Measurements from ENCODE around the gene RASSF1.

DNA sequence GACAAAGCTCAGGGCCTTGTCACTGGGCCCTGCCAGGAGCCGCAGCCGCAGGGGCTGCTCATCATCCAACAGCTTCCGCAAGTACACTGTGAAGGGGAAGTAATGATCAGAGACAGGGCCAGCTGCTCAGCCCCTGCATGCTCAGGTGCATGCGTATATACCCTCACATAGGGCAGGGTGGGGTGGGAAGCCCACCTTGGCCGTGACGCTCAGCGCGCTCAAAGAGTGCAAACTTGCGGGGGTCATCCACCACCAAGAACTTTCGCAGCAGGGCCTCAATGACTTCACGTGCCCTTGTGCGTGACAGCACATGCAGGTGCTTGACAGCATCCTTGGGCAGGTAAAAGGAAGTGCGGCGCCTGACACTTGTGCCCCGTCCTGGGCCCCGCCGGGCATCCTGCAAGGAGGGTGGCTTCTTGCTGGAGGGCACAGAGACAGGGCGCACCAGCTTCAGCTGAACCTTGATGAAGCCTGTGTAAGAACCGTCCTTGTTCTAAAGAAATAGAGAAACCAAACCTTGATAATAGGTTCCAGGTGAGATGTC lies 9.2 kb downstream of the RASSF1 start:
- TF ChIP-seq ELF4 (IDR thresholded peaks at IDR 0.05): no peak
- no peak for TF ChIP-seq TARDBP (IDR thresholded peaks at IDR 0.05)
- no peak for TF ChIP-seq ZNF384 (IDR thresholded peaks at IDR 0.05)
- no peak for TF ChIP-seq ARNT (IDR thresholded peaks at IDR 0.05)
- TF ChIP-seq FOXA1 (IDR thresholded peaks at IDR 0.05): no peak
- no peak for TF ChIP-seq NFRKB (IDR thresholded peaks at IDR 0.05)
- TF ChIP-seq SP1 (IDR thresholded peaks at IDR 0.05): no peak

All from HEK293T (cell line).